Uterus (tissue), 4 donors: ENCODE measurements around the gene MEF2A. TPM values are rescaled to one million over a fixed set of nuclear protein-coding genes. Genes with fewer than 3 reads are reported as not detected.

Experiments
- DNase-seq, 2 donors: peaks; one replicate each; pipeline ENCODE4 v3.0.0-alpha.2; 2019 to 2020
- H3K27ac ChIP-seq, 2 donors: fragments of 200-600 bp; sonication (generic); 1 replicate in 1 of 2; 2 replicates in 1 of 2; pipeline ENCODE4 v1.5.1; 2016 to 2018
- H3K27me3 ChIP-seq, 2 donors: fragments of 200-600 bp; sonication (generic); one replicate each; pipeline ENCODE4 v1.5.1; 2018 to 2019; ENCODE audit warnings: control low read depth in 1 of 2
- H3K36me3 ChIP-seq, 2 donors: fragments of 200-600 bp; sonication (generic); one replicate each; pipeline ENCODE4 v1.5.1; 2019; ENCODE audit warnings: control low read depth in 1 of 2
- H3K4me1 ChIP-seq, 2 donors: fragments of 200-600 bp; sonication (generic); one replicate each; pipeline ENCODE4 v1.5.1; 2018 to 2019; ENCODE audit warnings: control low read depth in 1 of 2
- H3K4me3 ChIP-seq, 2 donors: fragments of 200-600 bp; sonication (generic); 1 replicate in 1 of 2; 2 replicates in 1 of 2; pipeline ENCODE4 v1.5.1; 2018 to 2019; ENCODE audit warnings: mild to moderate bottlenecking in 1 of 2
- H3K9me3 ChIP-seq, 2 donors: fragments of 200-600 bp; sonication (generic); one replicate each; pipeline ENCODE4 v1.5.1; 2019; ENCODE audit warnings: control low read depth in 1 of 2
- CTCF ChIP-seq, 4 experiments: fragments of 200-600 bp in 2 of 4; fragments of 450-650 bp in 2 of 4; sonication (generic) in 2 of 4; IDR thresholded peaks; one replicate each; pipeline ENCODE4 v1.5.1; 2016 to 2019; ENCODE audit warnings: antibody characterized with exemption in 4 of 4, mild to moderate bottlenecking in 2 of 4, moderate library complexity in 1 of 4
- POLR2A ChIP-seq, 2 donors: fragments of 450-650 bp; IDR thresholded peaks; one replicate each; pipeline ENCODE4 v1.6.1; 2016; ENCODE audit warnings: antibody characterized with exemption in 2 of 2, mild to moderate bottlenecking in 1 of 2, moderate library complexity in 1 of 2
- intact Hi-C: fragments of 100-400 bp; cut with DNase I; formaldehyde crosslinking; loops from one replicate; pipeline ENCODE4 v1.15.1; 2023; ENCODE audit warnings: low total_unique reads
- total RNA-seq, 4 donors: library from RNA; depleted of rRNA in 3 of 4; stranded (reverse); fragments of >200 nt in 3 of 4; gene quantifications; one replicate each; pipeline versions ENCODE4 v1.1.0 to v1.2.4, GENCODE V29; 2014 to 2023
- donor health status: DM: yes; HTN: yes; CAD: no.

MEF2A gene
- total RNA-seq, 4 donors from 2014 or later, result 78.6 to 138 (median 105) TPM

DNA sequence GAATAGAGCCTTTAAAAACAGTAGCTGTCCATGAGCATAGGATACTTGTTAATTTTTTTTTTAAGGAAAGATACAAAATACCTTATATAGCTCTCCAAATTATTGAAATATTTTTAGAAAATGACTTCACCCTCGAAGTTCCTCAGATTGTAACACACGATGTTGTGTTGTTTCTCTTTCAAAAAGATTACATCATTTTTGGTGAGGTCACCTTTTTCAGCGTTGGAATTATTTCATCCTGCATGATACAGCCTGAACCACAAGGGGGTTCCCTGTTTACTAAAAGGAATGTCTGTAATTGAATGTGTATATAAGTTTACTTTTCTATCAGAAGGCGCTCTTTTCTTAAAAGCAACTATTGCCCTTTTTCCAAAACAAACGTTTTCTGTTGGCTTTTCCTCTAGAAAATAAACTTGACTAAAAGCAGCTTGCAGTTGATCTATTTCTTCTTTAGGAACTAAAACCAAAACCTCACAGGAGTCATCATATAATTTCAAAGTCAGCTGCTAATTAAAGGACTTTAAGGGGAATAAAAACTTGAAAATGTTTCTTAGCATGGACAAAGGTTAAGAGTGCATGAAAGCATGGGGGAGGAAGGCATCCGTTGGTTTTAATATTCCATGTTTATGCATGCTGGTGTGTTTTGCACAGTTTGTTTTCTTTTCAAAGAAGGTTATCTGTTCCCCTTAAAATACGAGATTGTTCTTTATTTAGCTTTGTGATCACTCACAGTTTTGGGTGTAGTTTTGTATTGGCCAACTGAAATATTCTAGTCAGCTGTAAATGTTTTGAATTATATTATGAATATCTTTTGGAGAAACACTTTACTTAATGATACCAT, 138.0 kb downstream of the MEF2A start:
- TF ChIP-seq CTCF (IDR thresholded peaks at IDR 0.05) (peak; percentile 43 to 88 (median 72)), POLR2A (IDR thresholded peaks at IDR 0.05) (no peak)
- H3K4me3 ChIP-seq, result no peak overlapping the region
- H3K9me3 ChIP-seq, result no peaks in the 10 kb centered on the region
- H3K4me1 ChIP-seq, result peaks cover 0 to 11% of the 10 kb centered on the region in 2 donors
- H3K36me3 ChIP-seq, result no peaks in the 10 kb centered on the region
- intact Hi-C loops, result loop anchor here (10.0 kb wide), 1 partner anchor 139 kb away; the partner anchor contains the start of gene MEF2A
- DNase-seq, result peak in 1 of 2 donors; percentile 60
- H3K27me3 ChIP-seq, result no peaks in the 10 kb centered on the region
- peak overlapping the region; percentile 91 to 98 for H3K27ac ChIP-seq

DNA sequence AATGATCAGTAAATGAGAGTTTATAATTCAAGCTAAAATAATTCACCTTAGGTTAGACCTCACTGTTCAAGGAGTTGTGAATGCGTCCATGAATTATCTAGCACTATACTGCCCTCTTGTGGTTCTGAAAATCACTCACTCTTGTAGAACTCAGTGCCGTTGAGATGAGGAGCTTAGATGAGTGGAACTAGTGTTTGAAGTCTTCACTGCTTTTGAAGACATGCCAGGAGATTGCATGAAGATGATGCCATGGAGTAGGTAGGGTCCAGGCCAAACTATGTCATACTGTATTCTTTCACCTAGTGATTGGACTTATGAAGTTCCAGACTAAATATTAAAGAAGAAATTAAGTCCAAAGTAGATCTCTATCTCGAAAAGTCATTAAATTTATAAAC, 138.7 kb downstream of the MEF2A start:
- Histone ChIP-seq H3K4me3 (no peak overlapping the region), H3K36me3 (no peaks in the 10 kb centered on the region), H3K4me1 (peaks cover 0 to 11% of the 10 kb centered on the region in 2 donors), H3K9me3 (no peaks in the 10 kb centered on the region), H3K27ac (peak overlapping the region; percentile 91 to 98), H3K27me3 (no peaks in the 10 kb centered on the region)
- TF ChIP-seq POLR2A (IDR thresholded peaks at IDR 0.05) (no peak), CTCF (IDR thresholded peaks at IDR 0.05) (peak; percentile 62 to 93 (median 79))
- intact Hi-C loops, result loop anchor here (10.0 kb wide), 1 partner anchor 140 kb away; the partner anchor contains the start of gene MEF2A
- peak in 1 of 2 donors; percentile 68 for DNase-seq

DNA sequence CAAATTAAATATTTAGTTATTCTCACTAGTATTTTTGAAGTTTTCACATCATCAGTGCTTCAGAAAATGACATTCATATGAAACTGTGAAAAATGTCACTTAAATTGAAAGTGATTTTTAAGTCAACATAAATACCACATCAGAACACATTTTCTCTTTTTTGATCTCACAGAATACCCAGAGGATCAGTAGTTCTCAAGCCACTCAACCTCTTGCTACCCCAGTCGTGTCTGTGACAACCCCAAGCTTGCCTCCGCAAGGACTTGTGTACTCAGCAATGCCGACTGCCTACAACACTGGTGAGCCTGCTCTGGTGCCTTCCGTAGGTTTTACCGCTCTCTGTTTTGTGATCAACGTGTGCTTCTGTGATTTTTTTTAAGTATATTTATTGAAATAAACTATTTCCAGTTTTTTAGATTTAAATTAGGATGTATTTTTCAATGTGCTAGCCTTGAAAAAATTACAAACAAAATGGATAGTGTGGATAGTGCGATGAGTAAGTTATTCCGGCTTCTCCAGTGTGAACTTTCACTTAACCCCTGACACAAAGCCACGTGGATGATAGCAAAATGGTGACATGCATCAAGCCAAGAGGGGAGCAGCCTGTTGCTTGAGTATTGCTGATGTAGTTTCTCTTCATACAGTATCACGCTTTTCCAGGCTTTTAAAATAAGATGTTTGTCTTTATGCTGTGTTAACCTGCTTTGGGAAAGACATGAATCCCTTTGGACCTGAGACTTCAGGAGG, 140.9 kb downstream of the MEF2A start:
- H3K4me1 ChIP-seq, result peaks cover 7 to 11% of the 10 kb centered on the region in 2 donors
- intact Hi-C loops, result loop anchor here (10.0 kb wide), 1 partner anchor 142 kb away; the partner anchor contains the start of gene MEF2A
- no peak for DNase-seq
- H3K27me3 ChIP-seq, result no peaks in the 10 kb centered on the region
- peak overlapping the region; percentile 76 to 98 for H3K27ac ChIP-seq
- TF ChIP-seq POLR2A (IDR thresholded peaks at IDR 0.05) (no peak), CTCF (IDR thresholded peaks at IDR 0.05) (no peak)
- H3K9me3 ChIP-seq, result no peaks in the 10 kb centered on the region
- H3K4me3 ChIP-seq, result no peak overlapping the region
- H3K36me3 ChIP-seq, result no peaks in the 10 kb centered on the region

DNA sequence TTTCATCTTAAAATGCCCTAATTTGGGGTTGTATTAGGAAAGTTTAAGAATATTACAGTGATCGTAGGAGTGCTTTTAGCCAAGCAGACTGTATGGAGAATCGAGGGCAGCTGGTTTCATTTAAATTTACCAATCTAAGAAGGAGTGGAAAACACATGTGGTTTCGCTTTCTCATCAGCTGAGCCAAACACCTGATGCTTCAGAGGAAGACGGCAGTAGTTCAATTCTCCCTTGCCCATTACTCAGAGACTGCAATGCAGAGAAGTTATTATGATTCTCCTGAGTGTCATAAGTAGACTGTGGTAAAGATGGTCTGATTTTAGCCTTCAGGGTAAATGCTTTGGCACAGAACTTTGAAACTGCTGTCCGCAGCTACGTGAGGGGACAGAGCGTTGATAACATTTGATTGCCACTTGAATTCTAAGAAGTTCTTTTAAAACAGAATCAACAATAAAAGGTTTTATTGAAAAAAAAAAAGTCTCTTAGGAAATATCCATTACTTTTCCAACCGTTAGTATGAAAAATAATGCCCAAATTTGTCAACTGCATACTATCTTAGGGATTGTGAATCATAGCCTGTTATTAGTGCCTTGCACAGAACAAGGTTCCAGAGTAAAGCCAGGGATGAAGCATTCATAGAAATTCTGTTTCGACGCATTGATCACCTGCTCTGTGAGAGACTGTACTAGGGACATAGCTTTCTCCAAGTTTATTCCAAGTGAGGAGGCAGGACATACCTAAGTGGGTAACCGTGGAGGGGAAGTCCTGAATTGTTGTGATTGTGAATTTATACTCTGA, 141.9 kb downstream of the MEF2A start:
- no peak for DNase-seq
- H3K27me3 ChIP-seq, result no peaks in the 10 kb centered on the region
- no peak overlapping the region for H3K4me3 ChIP-seq
- H3K9me3 ChIP-seq, result no peaks in the 10 kb centered on the region
- TF ChIP-seq CTCF (IDR thresholded peaks at IDR 0.05), result no peak
- TF ChIP-seq POLR2A (IDR thresholded peaks at IDR 0.05), result no peak
- H3K27ac ChIP-seq, result peak overlapping the region; percentile 76 to 98
- intact Hi-C loops, result loop anchor here (10.0 kb wide), 1 partner anchor 143 kb away; the partner anchor contains the start of gene MEF2A
- no peaks in the 10 kb centered on the region for H3K36me3 ChIP-seq
- peaks cover 7 to 11% of the 10 kb centered on the region in 2 donors for H3K4me1 ChIP-seq
